MG63 (cell line): ENCODE data around the gene AGTPBP1. TPM values are rescaled to one million over a fixed set of nuclear protein-coding genes. Genes with fewer than 3 reads are reported as not detected.
"Not testable (repeated sequence)": the region's sequence is repeated elsewhere in the genome, so short reads cannot be mapped to it uniquely, and the experiment has no call there.

Experiments
- DNase-seq: peaks from one replicate; pipeline ENCODE4 v3.0.0-alpha.2; 2020
- H3K27me3 ChIP-seq: fragments of 250-450 bp; sonication (Bioruptor Pico); 2 replicates; pipeline ENCODE4 v1.5.1; 2020; ENCODE audit warnings: mild to moderate bottlenecking, moderate library complexity
- H3K36me3 ChIP-seq: fragments of 250-450 bp; sonication (Bioruptor Pico); 2 replicates; pipeline ENCODE4 v1.5.1; 2020; ENCODE audit warnings: mild to moderate bottlenecking, moderate library complexity
- H3K4me3 ChIP-seq: fragments of 250-450 bp; sonication (Bioruptor Pico); 2 replicates; pipeline ENCODE4 v1.5.1; 2020; ENCODE audit warnings: mild to moderate bottlenecking, moderate library complexity
- H3K9me3 ChIP-seq: fragments of 250-450 bp; sonication (Bioruptor Pico); 2 replicates; pipeline ENCODE4 v1.5.1; 2020; ENCODE audit warnings: mild to moderate bottlenecking, moderate library complexity
- total RNA-seq: library from RNA; depleted of rRNA; stranded (reverse); fragments of >200 nt; shearing (Covaris generic); gene quantifications from 2 replicates; pipeline ENCODE4 v1.2.3, GENCODE V29; 2014; ENCODE audit warnings: low replicate concordance

Gene AGTPBP1
- total RNA-seq, 1 experiment from 2014 or later: 13.0 TPM

DNA sequence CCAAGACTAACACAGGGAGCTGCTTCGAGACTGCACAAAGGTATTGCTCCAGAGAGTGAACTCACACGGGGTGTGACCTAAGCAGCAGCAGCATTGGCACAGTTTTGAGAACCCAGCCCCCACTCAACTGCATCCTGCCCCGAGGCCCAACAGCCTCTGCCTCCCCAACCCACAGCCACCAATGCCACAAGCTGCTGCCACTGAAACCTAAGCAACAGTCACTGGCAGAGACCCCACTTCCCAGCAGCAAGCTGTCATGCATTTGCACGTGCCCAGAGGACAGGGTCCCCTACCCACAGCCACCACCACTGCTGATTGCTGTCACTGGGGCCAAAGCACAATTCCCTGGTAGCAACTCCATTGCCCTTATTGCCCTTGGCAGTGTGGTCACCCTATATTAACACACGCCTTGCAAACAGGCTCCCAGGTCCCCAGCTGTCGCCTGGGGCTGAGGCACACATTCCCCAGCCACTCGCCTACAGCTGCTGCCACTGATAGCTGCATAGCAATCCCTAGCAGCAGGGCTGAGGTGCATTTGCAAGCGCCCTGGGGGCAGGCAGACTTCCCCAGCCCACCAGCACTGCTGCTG, 141.0 kb downstream of the AGTPBP1 start:
- Histone ChIP-seq H3K36me3 (no peaks in the 10 kb centered on the region), H3K27me3 (no peaks in the 10 kb centered on the region), H3K4me3 (no peak overlapping the region), H3K9me3 (no peaks in the 10 kb centered on the region)
- DNase-seq: no peak

DNA sequence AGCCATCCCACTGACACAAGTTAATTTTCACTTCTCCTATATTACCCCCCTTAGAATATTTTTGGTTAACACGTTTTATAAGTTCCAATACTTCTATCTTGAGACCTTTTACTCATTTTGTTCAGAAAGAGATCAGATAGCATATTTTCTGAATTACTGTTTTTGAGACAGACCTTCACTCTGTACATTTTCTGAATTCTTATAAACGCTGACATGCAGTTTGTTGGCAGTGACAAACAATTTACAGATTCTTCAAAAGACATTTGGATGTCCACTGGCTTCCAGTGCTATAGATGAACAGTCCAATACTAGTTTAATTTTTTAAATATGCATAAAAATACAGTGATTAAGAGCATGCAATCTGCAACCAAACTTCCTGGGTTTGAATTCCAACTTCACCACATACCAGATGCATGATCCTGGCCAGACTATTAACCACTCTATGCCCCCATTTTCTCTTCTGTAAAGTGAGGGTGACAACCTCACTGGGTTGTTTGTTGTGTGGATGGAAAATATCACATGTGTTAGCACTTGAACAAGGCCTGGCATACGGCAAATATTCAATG, 142.1 kb downstream of the AGTPBP1 start:
- Histone ChIP-seq H3K9me3 (no peaks in the 10 kb centered on the region), H3K4me3 (no peak overlapping the region), H3K27me3 (no peaks in the 10 kb centered on the region), H3K36me3 (no peaks in the 10 kb centered on the region)
- no peak for DNase-seq

DNA sequence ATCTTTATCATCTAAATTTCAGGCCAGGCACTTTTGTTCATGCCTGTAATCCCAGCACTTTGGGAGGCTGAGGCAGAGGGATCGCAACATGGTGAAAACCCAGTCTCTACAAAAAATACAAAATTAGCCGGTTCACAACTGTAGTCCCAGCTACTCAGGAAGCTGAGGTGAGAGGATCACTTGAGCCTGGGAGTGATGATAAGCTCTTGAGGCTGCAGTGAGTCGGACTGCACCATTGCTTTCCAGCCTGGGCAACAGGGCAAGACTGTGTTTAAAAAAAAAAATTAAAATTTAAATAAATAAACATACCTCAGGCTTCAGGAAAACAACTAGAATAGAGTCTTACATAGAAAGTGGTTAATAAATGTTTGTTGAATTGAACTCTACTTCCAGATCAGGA, 147.4 kb downstream of the AGTPBP1 start:
- no peaks in the 10 kb centered on the region for H3K9me3 ChIP-seq

DNA sequence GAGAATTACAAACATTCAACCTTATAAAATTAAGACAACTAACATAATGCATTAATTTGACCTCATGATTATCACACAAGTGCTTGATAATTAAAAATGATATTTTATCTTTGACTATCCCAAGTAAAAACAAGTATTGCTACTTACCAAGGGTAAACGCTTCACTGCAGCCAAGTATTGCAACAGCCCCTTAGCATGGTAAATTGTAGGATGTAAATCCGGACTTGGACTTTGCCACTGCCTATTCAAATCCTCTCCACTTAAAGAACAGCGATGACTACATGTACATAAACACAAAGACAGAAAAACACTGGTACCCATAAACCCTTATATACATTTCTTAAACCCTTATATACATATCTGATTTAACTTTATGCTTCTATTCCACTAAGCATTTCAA, 155.1 kb downstream of the AGTPBP1 start:
- Histone ChIP-seq H3K4me3 (no peak overlapping the region), H3K9me3 (no peaks in the 10 kb centered on the region), H3K27me3 (no peaks in the 10 kb centered on the region), H3K36me3 (no peaks in the 10 kb centered on the region)
- DNase-seq: no peak

More for the DNA sequence above, 147.4 kb downstream of the AGTPBP1 start:
- H3K27me3 ChIP-seq: no peaks in the 10 kb centered on the region
- H3K36me3 ChIP-seq: no peaks in the 10 kb centered on the region
- DNase-seq: no peak
- H3K4me3 ChIP-seq: no peak overlapping the region

DNA sequence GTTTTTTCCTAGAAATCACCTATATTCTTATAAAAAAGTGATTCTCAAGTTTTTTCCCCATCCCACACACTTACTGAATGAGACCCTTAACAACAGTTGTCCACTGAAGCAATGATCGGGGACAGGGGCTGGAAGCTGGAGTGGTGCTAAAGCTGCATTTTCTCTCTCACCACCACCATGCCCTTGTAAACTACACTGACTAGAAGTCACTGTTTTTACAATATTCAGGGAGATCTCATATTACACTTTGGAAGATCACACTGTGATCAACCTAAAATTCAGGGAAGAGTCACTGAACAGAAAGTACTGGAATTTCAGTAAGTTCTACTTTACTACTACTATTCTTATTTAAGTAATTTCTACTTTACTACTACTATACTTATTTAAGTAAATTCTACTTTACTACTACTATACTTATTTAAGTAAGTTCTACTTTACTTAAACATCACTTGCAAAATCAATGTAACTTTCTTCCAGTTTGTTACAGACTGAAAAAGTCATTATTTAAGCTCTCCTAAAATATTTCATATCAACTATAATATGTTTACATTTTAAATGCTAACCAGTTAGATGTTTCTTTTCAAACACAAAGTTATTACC, 164.3 kb downstream of the AGTPBP1 start:
- H3K27me3 ChIP-seq: no peaks in the 10 kb centered on the region
- H3K36me3 ChIP-seq: no peaks in the 10 kb centered on the region
- no peak for DNase-seq
- H3K9me3 ChIP-seq: no peaks in the 10 kb centered on the region
- no peak overlapping the region for H3K4me3 ChIP-seq

DNA sequence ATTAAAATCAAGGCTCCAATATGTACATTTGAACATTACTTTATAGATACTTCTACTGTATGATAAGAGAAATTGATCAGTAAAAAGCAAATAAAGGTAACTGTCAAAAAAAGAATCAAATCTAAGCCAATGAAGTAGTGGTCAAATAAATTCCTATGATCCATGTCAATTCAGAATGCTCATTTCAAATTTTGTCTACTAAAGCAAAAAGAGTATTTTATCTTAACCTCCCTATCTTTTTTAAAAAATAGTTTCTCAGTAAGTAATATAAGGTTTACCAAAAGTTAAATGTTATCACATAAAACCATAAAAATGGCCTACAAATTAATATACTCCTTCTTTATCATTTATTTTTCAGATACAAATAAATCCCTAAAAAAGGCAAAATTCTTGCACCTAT, 165.9 kb downstream of the AGTPBP1 start:
- no peaks in the 10 kb centered on the region for H3K27me3 ChIP-seq
- DNase-seq: no peak
- no peak overlapping the region for H3K4me3 ChIP-seq
- no peaks in the 10 kb centered on the region for H3K9me3 ChIP-seq
- H3K36me3 ChIP-seq: no peaks in the 10 kb centered on the region

DNA sequence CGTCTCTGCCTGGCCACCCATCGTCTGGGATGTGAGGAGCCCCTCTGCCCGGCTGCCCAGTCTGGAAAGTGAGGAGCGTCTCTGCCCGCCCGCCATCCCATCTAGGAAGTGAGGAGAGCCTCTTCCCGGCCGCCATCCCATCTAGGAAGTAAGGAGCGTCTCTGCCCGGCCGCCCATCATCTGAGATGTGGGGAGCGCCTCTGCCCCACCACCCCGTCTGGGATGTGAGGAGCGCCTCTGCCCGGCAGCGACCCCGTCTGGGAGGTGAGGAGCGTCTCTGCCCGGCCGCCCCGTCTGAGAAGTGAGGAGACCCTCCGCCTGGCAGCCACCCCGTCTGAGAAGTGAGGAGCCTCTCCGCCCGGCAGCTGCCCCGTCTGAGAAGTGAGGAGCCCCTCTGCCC, 168.2 kb downstream of the AGTPBP1 start:
- not testable (repeated sequence) for DNase-seq, H3K36me3 ChIP-seq, H3K4me3 ChIP-seq, H3K9me3 ChIP-seq, H3K27me3 ChIP-seq

DNA sequence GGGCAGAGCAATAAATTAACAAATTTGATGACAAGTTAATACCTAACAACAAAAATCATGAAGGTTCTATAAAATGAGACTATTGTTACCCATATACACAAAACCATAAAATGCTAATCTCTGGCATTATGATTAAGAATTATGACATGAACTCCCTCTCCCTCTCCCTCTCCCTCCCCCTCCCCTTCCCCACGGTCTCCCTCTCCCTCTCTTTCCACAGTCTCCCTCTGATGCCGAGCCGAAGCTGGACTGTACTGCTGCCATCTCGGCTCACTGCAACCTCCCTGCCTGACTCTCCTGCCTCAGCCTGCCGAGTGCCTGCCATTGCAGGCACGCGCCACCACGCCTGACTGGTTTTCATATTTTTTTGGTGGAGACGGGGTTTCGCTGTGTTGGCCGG, 168.8 kb downstream of the AGTPBP1 start:
- H3K4me3 ChIP-seq, DNase-seq, H3K9me3 ChIP-seq, H3K27me3 ChIP-seq, H3K36me3 ChIP-seq: not testable (repeated sequence)

DNA sequence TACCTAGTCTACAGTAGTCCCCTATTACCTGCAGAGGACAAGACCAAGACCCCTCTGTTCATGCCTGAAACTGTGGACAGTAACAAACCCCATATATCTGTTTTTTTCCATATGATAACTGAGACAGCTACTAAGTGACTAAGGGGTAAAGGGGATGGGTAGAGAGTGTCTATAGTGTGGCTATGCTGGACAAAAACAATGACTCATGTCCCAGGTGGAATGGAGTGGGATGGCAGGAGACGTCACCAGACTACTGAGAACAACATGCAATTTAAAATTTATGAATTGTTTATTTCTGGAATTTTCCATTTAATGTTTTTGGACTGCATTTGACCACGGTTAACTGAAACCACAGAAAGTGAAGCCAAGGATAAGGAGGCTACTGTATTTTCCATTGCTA, 171.8 kb downstream of the AGTPBP1 start:
- Histone ChIP-seq H3K36me3 (no peaks in the 10 kb centered on the region), H3K9me3 (no peaks in the 10 kb centered on the region), H3K4me3 (no peak overlapping the region), H3K27me3 (no peaks in the 10 kb centered on the region)
- DNase-seq: no peak

DNA sequence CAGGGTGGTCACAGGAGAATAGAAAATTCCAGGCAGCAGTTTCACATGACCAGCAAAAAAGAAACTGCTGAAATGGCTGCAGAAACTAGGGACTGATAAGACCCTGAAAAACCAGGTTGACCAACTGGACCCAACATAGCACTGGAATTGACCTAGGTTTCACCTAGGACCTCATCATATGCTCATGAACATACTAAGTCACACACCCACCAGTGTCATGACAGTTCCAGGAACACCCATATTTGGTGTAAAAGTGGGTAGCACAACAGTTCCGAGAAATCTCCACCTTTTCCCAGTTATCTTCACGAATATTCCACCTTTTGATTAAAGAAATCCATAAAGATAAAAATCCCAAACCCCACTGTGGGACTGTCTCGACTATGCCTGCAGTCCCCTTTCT, 182.2 kb downstream of the AGTPBP1 start:
- H3K9me3 ChIP-seq: no peaks in the 10 kb centered on the region
- H3K4me3 ChIP-seq: no peak overlapping the region
- DNase-seq: no peak
- no peaks in the 10 kb centered on the region for H3K27me3 ChIP-seq
- no peaks in the 10 kb centered on the region for H3K36me3 ChIP-seq

DNA sequence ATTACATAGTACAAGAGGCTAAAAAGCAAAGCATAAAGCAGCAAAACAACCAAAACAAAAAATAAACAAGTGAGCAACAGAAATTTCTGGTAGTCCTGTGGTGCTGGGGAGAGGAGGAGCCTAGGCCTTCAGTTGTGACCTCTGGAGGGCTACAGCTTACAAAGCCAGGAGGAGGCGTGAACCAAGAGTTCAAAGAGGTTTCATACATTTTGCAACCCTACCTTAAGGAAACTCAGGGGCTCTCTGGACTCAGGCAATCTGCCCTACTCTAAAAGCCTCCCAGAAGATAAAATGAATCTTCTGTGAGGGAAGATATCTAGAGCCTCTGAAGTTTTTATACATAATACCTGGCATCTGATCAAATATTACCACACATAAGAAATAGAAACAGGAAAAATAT, 187.4 kb downstream of the AGTPBP1 start:
- H3K9me3 ChIP-seq: no peaks in the 10 kb centered on the region
- no peak overlapping the region for H3K4me3 ChIP-seq
- H3K36me3 ChIP-seq: no peaks in the 10 kb centered on the region
- no peak for DNase-seq
- H3K27me3 ChIP-seq: no peaks in the 10 kb centered on the region

DNA sequence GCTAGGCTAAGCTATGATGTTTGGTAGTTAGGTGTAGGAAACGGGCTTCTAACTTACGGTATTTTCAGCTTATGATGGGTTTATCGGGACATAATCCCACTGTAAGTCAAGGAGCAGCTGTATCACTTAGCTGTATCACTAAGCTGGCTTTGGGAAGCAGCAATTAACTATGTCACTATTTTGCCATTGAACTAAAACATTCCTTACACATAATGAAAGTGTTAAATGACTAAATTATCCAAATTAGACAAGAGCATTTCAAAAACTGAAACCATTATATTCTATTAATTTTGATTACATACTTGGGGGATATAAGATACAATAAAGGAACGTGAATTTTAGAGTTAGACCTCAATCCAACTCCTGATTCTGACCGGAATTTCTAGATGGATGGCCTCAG, 188.3 kb downstream of the AGTPBP1 start:
- DNase-seq: no peak
- no peak overlapping the region for H3K4me3 ChIP-seq

DNA sequence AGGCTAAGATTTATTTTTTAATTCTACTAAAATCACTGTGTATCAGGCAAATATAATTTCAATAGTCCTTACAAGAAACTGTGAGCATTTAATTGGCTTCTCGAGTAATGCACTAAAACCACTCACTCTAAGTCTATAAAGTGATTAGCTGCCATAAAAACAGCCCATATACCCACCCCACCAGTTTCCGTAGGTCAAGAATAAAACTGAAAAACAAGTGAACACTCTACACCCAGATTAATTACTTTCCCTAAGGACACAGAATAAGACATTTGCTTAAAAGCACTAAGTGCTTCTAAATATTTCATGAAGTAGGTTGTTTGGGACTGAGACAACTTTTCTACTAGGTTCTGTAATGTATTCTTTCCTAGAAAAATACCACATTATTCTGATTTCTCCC, 194.2 kb downstream of the AGTPBP1 start:
- H3K27me3 ChIP-seq: no peaks in the 10 kb centered on the region
- no peak overlapping the region for H3K4me3 ChIP-seq
- no peaks in the 10 kb centered on the region for H3K36me3 ChIP-seq
- H3K9me3 ChIP-seq: no peaks in the 10 kb centered on the region
- DNase-seq: no peak

More for the DNA sequence above, 188.3 kb downstream of the AGTPBP1 start:
- H3K9me3 ChIP-seq: no peaks in the 10 kb centered on the region
- H3K36me3 ChIP-seq: no peaks in the 10 kb centered on the region
- H3K27me3 ChIP-seq: no peaks in the 10 kb centered on the region

DNA sequence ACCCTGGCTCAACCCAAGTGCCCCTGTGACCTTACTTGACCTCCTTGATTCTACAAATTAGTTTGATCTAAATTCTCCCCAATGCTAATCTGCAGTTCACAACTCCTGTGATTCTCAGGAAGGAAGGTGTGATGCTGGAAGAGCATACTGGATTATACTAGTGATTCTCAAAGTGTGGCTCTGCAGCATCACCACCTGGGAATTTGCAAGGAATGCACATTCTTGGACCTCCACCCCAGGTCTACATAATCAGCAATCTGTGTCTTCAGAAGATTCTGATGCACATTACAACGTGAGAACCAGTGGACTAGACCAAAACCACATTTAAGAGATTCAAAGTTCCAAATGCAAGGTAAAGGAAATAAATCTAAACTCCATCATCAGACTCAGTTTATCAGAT, 198.6 kb downstream of the AGTPBP1 start:
- Histone ChIP-seq H3K4me3 (no peak overlapping the region), H3K27me3 (no peaks in the 10 kb centered on the region), H3K9me3 (no peaks in the 10 kb centered on the region), H3K36me3 (no peaks in the 10 kb centered on the region)
- no peak for DNase-seq

DNA sequence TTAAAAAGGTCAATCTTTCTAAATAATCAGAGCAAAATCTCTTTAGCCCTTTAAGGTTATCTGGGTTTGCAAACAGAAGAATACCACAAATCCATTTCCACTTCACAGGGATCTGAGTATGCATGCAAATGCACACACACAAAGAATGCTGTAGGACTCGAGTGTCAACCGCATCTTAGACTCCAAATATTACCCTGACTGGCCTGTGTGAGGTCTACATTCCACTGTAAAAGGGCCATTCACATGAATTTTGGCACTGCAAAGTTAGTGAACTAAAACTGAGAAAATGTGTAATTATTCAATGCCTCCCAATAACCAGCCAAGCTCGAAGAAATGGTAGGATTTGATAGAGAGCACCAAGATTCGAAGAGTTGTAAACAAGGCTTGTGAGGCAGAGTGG, 199.9 kb downstream of the AGTPBP1 start:
- Histone ChIP-seq H3K9me3 (no peaks in the 10 kb centered on the region), H3K36me3 (no peaks in the 10 kb centered on the region), H3K4me3 (no peak overlapping the region), H3K27me3 (no peaks in the 10 kb centered on the region)
- no peak for DNase-seq

DNA sequence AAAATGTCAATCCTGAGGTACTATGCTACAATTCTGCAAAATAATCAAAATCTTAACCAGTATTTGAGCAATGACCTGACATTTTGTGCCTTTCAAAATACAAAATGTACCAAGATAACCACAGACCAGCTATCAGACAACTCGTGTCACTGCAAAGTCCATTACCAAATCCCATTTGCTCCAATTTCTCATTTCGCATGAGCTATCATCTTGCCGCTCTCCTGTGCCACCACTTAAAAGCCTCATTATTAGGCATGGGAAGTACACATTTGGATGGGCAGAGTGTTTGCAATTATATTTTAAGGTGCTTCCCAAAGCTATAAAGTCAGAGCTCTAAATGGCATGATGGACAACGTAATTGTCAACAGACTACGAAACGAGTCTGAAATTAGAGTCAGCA, 205.2 kb downstream of the AGTPBP1 start:
- Histone ChIP-seq H3K4me3 (no peak overlapping the region), H3K9me3 (no peaks in the 10 kb centered on the region), H3K36me3 (no peaks in the 10 kb centered on the region), H3K27me3 (no peaks in the 10 kb centered on the region)
- DNase-seq: no peak

DNA sequence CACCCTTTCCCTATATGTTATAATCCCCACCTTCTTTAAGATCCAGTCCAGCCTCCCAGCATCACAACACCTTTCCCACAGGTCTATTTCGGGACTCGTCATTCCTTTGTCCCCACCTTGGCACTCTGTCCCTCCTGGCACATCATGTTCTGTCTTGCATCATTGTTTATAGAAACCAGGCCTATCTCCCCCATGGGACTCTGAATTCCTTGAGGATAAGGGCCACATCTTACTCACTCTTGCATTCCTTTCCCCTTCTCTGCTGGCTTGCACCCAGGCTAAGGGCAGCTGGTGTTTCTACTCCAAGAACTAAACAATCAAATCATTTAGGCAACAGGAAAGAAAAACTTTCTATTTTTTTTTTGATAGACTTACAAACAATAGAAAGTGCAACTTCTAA, 205.7 kb downstream of the AGTPBP1 start:
- Histone ChIP-seq H3K27me3 (no peaks in the 10 kb centered on the region), H3K36me3 (no peaks in the 10 kb centered on the region), H3K4me3 (no peak overlapping the region), H3K9me3 (no peaks in the 10 kb centered on the region)
- peak; percentile 91 for DNase-seq

DNA sequence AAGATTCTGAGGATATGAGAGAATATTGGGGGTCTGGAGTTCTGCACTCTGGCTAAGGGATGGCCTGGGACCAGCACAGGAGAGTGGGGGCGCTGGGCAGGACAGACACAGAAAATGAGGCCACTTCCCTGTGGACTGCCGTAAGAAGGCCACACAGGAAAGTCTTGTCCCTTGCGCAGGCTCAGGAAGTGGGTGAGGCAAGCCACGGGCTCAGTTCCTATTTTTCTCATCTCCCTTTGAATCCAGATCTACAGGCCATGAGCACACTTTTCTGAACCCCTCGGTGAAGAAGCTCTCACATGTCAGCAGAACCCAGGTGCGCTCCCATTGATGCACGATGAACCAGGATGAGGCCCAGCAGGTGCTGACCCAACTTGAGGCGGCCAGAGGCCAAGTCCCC, 207.4 kb downstream of the AGTPBP1 start:
- no peaks in the 10 kb centered on the region for H3K36me3 ChIP-seq
- H3K27me3 ChIP-seq: no peaks in the 10 kb centered on the region
- no peak for DNase-seq
- H3K9me3 ChIP-seq: no peaks in the 10 kb centered on the region
- H3K4me3 ChIP-seq: no peak overlapping the region
